ENCODE measurements around the gene CSNK1G3. TPM values are rescaled to one million over a fixed set of nuclear protein-coding genes. Genes with fewer than 3 reads are reported as not detected.

The CSNK1G3 gene
- total RNA-seq, 2 experiments from 2014 or later = 20.9 to 23.1 TPM

- Histone ChIP-seq H3K9me3 (ENCODE audit: low read length) (no peaks in the 10 kb centered on the region), H2AFZ (ENCODE audit: low read length) (no peak overlapping the region), H3K27ac (ENCODE audit: low read depth, low read length, poor library complexity, severe bottlenecking) (no peak overlapping the region), H4K20me1 (ENCODE audit: insufficient read depth, low read length) (no peaks in the 10 kb centered on the region), H3K9me2 (ENCODE audit: insufficient read depth, low read length) (no peaks in the 10 kb centered on the region), H3K4me3 (ENCODE audit: low read depth, low read length, poor library complexity, severe bottlenecking) (no peak overlapping the region), H3K79me2 (ENCODE audit: insufficient read depth, low read depth, low read length) (no peaks in the 10 kb centered on the region), H3K4me2 (ENCODE audit: low read length) (no peak overlapping the region), H3K4me1 (ENCODE audit: insufficient read depth, low read length, poor library complexity, severe bottlenecking) (no peaks in the 10 kb centered on the region), H3K36me3 (ENCODE audit: insufficient read depth, low read length) (peaks cover 10% of the 10 kb centered on the region)
- TF ChIP-seq EZH2phosphoT487 (IDR thresholded peaks at IDR 0.05; ENCODE audit: borderline replicate concordance, low read depth, low read length) = no peak
- no peak for TF ChIP-seq CTCF (conservative IDR thresholded peaks at IDR 0.05; ENCODE audit: low read length)
- no peak for DNase-seq (ENCODE audit: low spot score)
- ChIA-PET CTCF (ENCODE audit: unreplicated experiment) (no interaction called here), POLR2A (no interaction called here)
- intact Hi-C loops (cut with micrococcal nuclease; ENCODE audit: unreplicated experiment) = loop anchor here (10.0 kb wide), 1 partner anchor 253 kb away; no protein-coding TSS in a partner anchor
- no TSS peak for BruUV-seq (replicated peaks)
These were observed 105.6 kb downstream of the CSNK1G3 start for GRCh38 chr5:123617561-123617960.

DNA sequence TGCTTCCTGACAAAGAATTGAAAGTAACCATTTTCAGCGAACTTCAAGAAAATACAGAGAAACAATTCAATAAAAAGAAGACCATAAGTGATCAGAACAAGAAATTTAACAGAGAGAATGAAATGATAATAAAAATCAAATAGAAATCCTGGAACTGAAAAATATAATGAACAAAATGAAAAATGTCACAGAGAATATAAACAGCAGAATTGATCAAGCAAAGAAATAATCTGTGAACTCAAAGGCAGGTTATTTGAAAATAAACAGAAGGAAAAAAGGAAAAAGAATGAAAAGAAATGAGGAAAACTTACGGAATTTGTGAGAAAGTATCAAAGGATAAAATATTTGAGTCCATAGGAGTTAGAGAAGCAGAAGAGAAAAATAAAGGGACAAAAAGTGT is 114.1 kb downstream of the CSNK1G3 start:
- Histone ChIP-seq H3K9me3 (ENCODE audit: low read length) (peaks cover 8% of the 10 kb centered on the region; the same call in 1 of the 2 replicates), H2AFZ (ENCODE audit: low read length) (no peak overlapping the region), H3K27ac (ENCODE audit: low read depth, low read length, poor library complexity, severe bottlenecking) (no peak overlapping the region), H3K4me1 (ENCODE audit: insufficient read depth, low read length, poor library complexity, severe bottlenecking) (no peaks in the 10 kb centered on the region), H3K4me2 (ENCODE audit: low read length) (no peak overlapping the region), H3K9me2 (ENCODE audit: insufficient read depth, low read length) (no peaks in the 10 kb centered on the region), H3K4me3 (ENCODE audit: low read depth, low read length, poor library complexity, severe bottlenecking) (no peak overlapping the region), H3K36me3 (ENCODE audit: insufficient read depth, low read length) (no peaks in the 10 kb centered on the region), H3K79me2 (ENCODE audit: insufficient read depth, low read depth, low read length) (no peaks in the 10 kb centered on the region), H4K20me1 (ENCODE audit: insufficient read depth, low read length) (no peaks in the 10 kb centered on the region)
- TF ChIP-seq EZH2phosphoT487 (IDR thresholded peaks at IDR 0.05; ENCODE audit: borderline replicate concordance, low read depth, low read length) = no peak
- TF ChIP-seq CTCF (conservative IDR thresholded peaks at IDR 0.05; ENCODE audit: low read length) = no peak
- no peak for DNase-seq (ENCODE audit: low spot score)
- intact Hi-C loops (cut with micrococcal nuclease; ENCODE audit: unreplicated experiment) = no loop called here
- no TSS peak for BruUV-seq (replicated peaks)
- ChIA-PET CTCF (ENCODE audit: unreplicated experiment) (no interaction called here), POLR2A (no interaction called here)

- Histone ChIP-seq H3K79me2 (ENCODE audit: insufficient read depth, low read depth, low read length) (no peaks in the 10 kb centered on the region), H3K9me3 (ENCODE audit: low read length) (peaks cover 8% of the 10 kb centered on the region; the same call in 1 of the 2 replicates), H3K4me1 (ENCODE audit: insufficient read depth, low read length, poor library complexity, severe bottlenecking) (no peaks in the 10 kb centered on the region), H2AFZ (ENCODE audit: low read length) (no peak overlapping the region), H4K20me1 (ENCODE audit: insufficient read depth, low read length) (no peaks in the 10 kb centered on the region), H3K36me3 (ENCODE audit: insufficient read depth, low read length) (no peaks in the 10 kb centered on the region), H3K4me2 (ENCODE audit: low read length) (no peak overlapping the region), H3K9me2 (ENCODE audit: insufficient read depth, low read length) (no peaks in the 10 kb centered on the region), H3K27ac (ENCODE audit: low read depth, low read length, poor library complexity, severe bottlenecking) (no peak overlapping the region), H3K4me3 (ENCODE audit: low read depth, low read length, poor library complexity, severe bottlenecking) (no peak overlapping the region)
- CTCF ChIA-PET (ENCODE audit: unreplicated experiment) = no interaction called here
- no TSS peak for BruUV-seq (replicated peaks)
- DNase-seq (ENCODE audit: low spot score) = no peak
- TF ChIP-seq CTCF (conservative IDR thresholded peaks at IDR 0.05; ENCODE audit: low read length) (no peak), EZH2phosphoT487 (IDR thresholded peaks at IDR 0.05; ENCODE audit: borderline replicate concordance, low read depth, low read length) (no peak)
- intact Hi-C loops (cut with micrococcal nuclease; ENCODE audit: unreplicated experiment) = no loop called here
- POLR2A ChIA-PET = interaction anchor here (0.5 kb wide), 1 partner anchor 498 kb away, joined by 3 read pairs; no protein-coding TSS in a partner anchor
These were observed 117.0 kb downstream of the CSNK1G3 start for GRCh38 chr5:123628860-123629544.

Measured in OCI-LY7 (cell line).